HepG2 (cell line): Measurements from ENCODE around the gene CNDP1. TPM values are rescaled to one million over a fixed set of nuclear protein-coding genes. Genes with fewer than 3 reads are reported as not detected.

Source experiments
- ATAC-seq: fragments of 200-7000 bp; cut with Tn5 transposase; 3 replicates; pipeline ENCODE4 v1.9.1; 2020; ENCODE audit warnings: mild to moderate bottlenecking, moderate library complexity
- BruUV-seq: library from RNA; stranded (reverse); fragments of 400-500 nt; replicated peaks from 2 replicates; lab custom pipeline; 2021; lab: Mats Ljungman, UMichigan
- CTCF ChIA-PET: fragments of 300-600 bp; formaldehyde crosslinking; extraction: SDS; loops from one replicate; lab custom pipeline; 2021; ENCODE audit warnings: low total read pairs, inconsistent platforms, low intra/inter-chr PET ratio; lab: Yijun Ruan, JAX
- POLR2A ChIA-PET: fragments of 350-600 bp; sonication (Branson Sonifier 250); formaldehyde crosslinking; loops from one replicate; lab custom pipeline; 2020; ENCODE audit warnings: antibody characterized with exemption, inconsistent platforms; lab: Yijun Ruan, JAX
- DNase-seq: peaks from one replicate; pipeline ENCODE4 v3.0.0-alpha.2; 2015; ENCODE audit warnings: low spot score
- FAIRE-seq: peaks from 3 replicates; lab custom pipeline; 2011; peaks lifted over from hg19 to GRCh38; lab: Jason Lieb, UNC
- H2AFZ ChIP-seq: one replicate; pipeline ENCODE4 v1.6.1; 2011; ENCODE audit warnings: low read length, inconsistent platforms
- H3K27ac ChIP-seq: fragments of 300-600 bp; 3 replicates; pipeline ENCODE4 v1.8.0; 2011; ENCODE audit warnings: mixed run types, mild to moderate bottlenecking, mixed read lengths, low read length, inconsistent platforms; ENCODE audit not compliant: insufficient read depth; ENCODE audit errors: extremely low read length
- H3K27me3 ChIP-seq, 2 experiments: fragments of 200-600 bp in 1 of 2; 2 replicates in 1 of 2; 3 replicates in 1 of 2; pipeline versions ENCODE4 v1.6.0 to v1.8.0; 2011; ENCODE audit warnings: low read length in 2 of 2, mild to moderate bottlenecking in 2 of 2, moderate library complexity in 2 of 2, inconsistent platforms in 1 of 2; ENCODE audit not compliant: insufficient read depth in 2 of 2, control insufficient read depth in 1 of 2
- H3K36me3 ChIP-seq, 2 experiments: fragments of 200-600 bp in 1 of 2; replicated peaks in 1 of 2; 2 replicates in 1 of 2; 3 replicates in 1 of 2; pipeline versions ENCODE4 v1.5.1 to v1.8.0; 2011; ENCODE audit warnings: low read length in 2 of 2, inconsistent platforms in 1 of 2; ENCODE audit not compliant: insufficient read depth in 2 of 2, control insufficient read depth in 1 of 2
- H3K4me1 ChIP-seq: 2 replicates; pipeline ENCODE4 v1.5.1; 2012; ENCODE audit warnings: low read length, inconsistent platforms; ENCODE audit not compliant: insufficient read depth
- H3K4me2 ChIP-seq: 2 replicates; pipeline ENCODE4 v1.6.0; 2011; ENCODE audit warnings: low read depth, low read length, inconsistent platforms
- H3K4me3 ChIP-seq, 3 experiments: fragments of 200-600 bp in 1 of 3; sonication (generic), shearing (Covaris generic) in 1 of 3; replicated peaks in 1 of 3; 2 replicates each; pipeline ENCODE4 v1.5.1; 2011 to 2016; ENCODE audit warnings: low read length in 3 of 3, inconsistent platforms in 2 of 3, low read depth in 2 of 3, mild to moderate bottlenecking in 2 of 3, control low read depth in 1 of 3, mixed read lengths in 1 of 3; ENCODE audit not compliant: insufficient read depth in 1 of 3
- H3K79me2 ChIP-seq: one replicate; pipeline ENCODE4 v1.6.1; 2011; ENCODE audit warnings: low read length, inconsistent platforms; ENCODE audit not compliant: insufficient read depth
- H3K9ac ChIP-seq: 2 replicates; pipeline ENCODE4 v1.6.0; 2011; ENCODE audit warnings: mild to moderate bottlenecking, low read depth, low read length, inconsistent platforms; ENCODE audit not compliant: insufficient read depth
- H3K9me3 ChIP-seq: 2 replicates; pipeline ENCODE4 v1.5.1; 2012; ENCODE audit warnings: mild to moderate bottlenecking, low read length
- H4K20me1 ChIP-seq: 2 replicates; pipeline ENCODE4 v1.6.0; 2011; ENCODE audit warnings: inconsistent platforms, mild to moderate bottlenecking, low read length, moderate library complexity; ENCODE audit not compliant: insufficient read depth
- FLYWCH1 ChIP-seq: sonication (generic); formaldehyde crosslinking; IDR thresholded peaks from 2 replicates; pipeline ENCODE4 v1.8.1; 2023; ENCODE audit warnings: mild to moderate bottlenecking, missing genetic modification reagents
- MLLT10 ChIP-seq: sonication (generic); formaldehyde crosslinking; IDR thresholded peaks from 2 replicates; pipeline ENCODE4 v1.4.0; 2020; ENCODE audit warnings: missing genetic modification reagents
- NRL ChIP-seq: sonication (generic); formaldehyde crosslinking; IDR thresholded peaks from 2 replicates; pipeline ENCODE4 v1.5.0; 2020; ENCODE audit warnings: missing genetic modification reagents, mild to moderate bottlenecking, moderate library complexity, borderline replicate concordance
- PHF20 ChIP-seq: sonication (generic); formaldehyde crosslinking; IDR thresholded peaks from 2 replicates; pipeline ENCODE4 v1.5.0; 2020; ENCODE audit warnings: mild to moderate bottlenecking, missing genetic modification reagents
- TCF7L2 ChIP-seq: IDR thresholded peaks from 2 replicates; pipeline ENCODE4 v1.6.1; 2011; ENCODE audit warnings: mild to moderate bottlenecking, low read depth, low read length, moderate library complexity
- ZBTB8A ChIP-seq: sonication (generic); formaldehyde crosslinking; IDR thresholded peaks from 2 replicates; pipeline ENCODE4 v1.4.0; 2020; ENCODE audit warnings: mild to moderate bottlenecking, low read depth, missing genetic modification reagents, borderline replicate concordance
- ZNF138 ChIP-seq: sonication (generic); formaldehyde crosslinking; IDR thresholded peaks from 2 replicates; pipeline ENCODE4 v1.5.0; 2020; ENCODE audit warnings: mild to moderate bottlenecking, low read depth, missing genetic modification reagents
- ZNF333 ChIP-seq: sonication (generic); formaldehyde crosslinking; IDR thresholded peaks from 2 replicates; pipeline ENCODE4 v1.4.0; 2020; ENCODE audit warnings: mild to moderate bottlenecking, missing genetic modification reagents, borderline replicate concordance
- ZNF629 ChIP-seq: sonication (generic); formaldehyde crosslinking; conservative IDR thresholded peaks from 2 replicates; pipeline ENCODE4 v1.5.0; 2020; ENCODE audit warnings: missing genetic modification reagents
- ZNF720 ChIP-seq: sonication (generic); formaldehyde crosslinking; IDR thresholded peaks from 2 replicates; pipeline ENCODE4 v1.4.0; 2020; ENCODE audit warnings: missing genetic modification reagents
- ZNF883 ChIP-seq: sonication (generic); formaldehyde crosslinking; IDR thresholded peaks from 2 replicates; pipeline ENCODE4 v1.5.1; 2020; ENCODE audit warnings: mild to moderate bottlenecking, missing genetic modification reagents; ENCODE audit errors: not compliant biosample characterization
- WGBS: methylation state at CpG from one replicate; pipeline ENCODE4 v1.1.6; 2017; ENCODE audit warnings: low lambda C conversion rate; 5-methylcytosine and 5-hydroxymethylcytosine counted together
- in situ Hi-C: cut with HindIII; loops from 2 replicates; pipeline ENCODE4 v1.10.0; 2017; ENCODE audit warnings: low pct_unique_long_range_greater_than_20kb; ENCODE audit not compliant: extremely low pct_ligation_motif_present
- intact Hi-C: fragments of 100-400 bp; cut with micrococcal nuclease; formaldehyde crosslinking; loops from one replicate; pipeline ENCODE4 v1.10.0; 2022; ENCODE audit not compliant: unreplicated experiment
- polyA plus RNA-seq, 8 experiments: library from polyadenylated mRNA; depleted of rRNA in 3 of 8; stranded (reverse) in 7 of 8; unstranded in 1 of 8; fragments of >200 nt; fragmentation: Illumina TruSeq in 4 of 8; extraction: Trizol in 4 of 8; gene quantifications; 2 replicates each; pipeline versions ENCODE4 v1.2.1 to v1.2.3, GENCODE V29; 2011 to 2016; ENCODE audit warnings: low read depth in 4 of 8, missing spikeins in 1 of 8, mixed read lengths in 1 of 8; ENCODE audit not compliant: insufficient read depth in 1 of 8
- total RNA-seq, 5 experiments: library from RNA; depleted of rRNA; stranded (reverse); fragments of >200 nt; fragmentation: Illumina TruSeq; extraction: Trizol; gene quantifications; 2 replicates each; pipeline ENCODE4 v1.2.3, GENCODE V29; 2016; ENCODE audit warnings: low read depth in 1 of 5

The CNDP1 gene
- total and polyA plus RNA-seq, 2 of the 13 experiments (the other 11 are each of a cell fraction or from before 2014, with no cell fraction given) = 0.01 TPM; not detected in 1

- POLR2A ChIA-PET = no interaction called here
- Histone ChIP-seq H3K36me3 (peaks cover 8 to 12% of the 10 kb centered on the region in 2 experiments), H3K27me3 (no peaks in the 10 kb centered on the region), H3K4me2 (no peak overlapping the region), H3K9ac (no peak overlapping the region), H3K9me3 (no peaks in the 10 kb centered on the region), H3K79me2 (peaks cover 2% of the 10 kb centered on the region), H3K4me3 (no peak overlapping the region), H2AFZ (no peak overlapping the region), H3K4me1 (no peaks in the 10 kb centered on the region), H3K27ac (no peak overlapping the region), H4K20me1 (no peaks in the 10 kb centered on the region)
- FAIRE-seq = no peak
- intact Hi-C loops = no loop called here
- ATAC-seq = no peak
- in situ Hi-C loops = no loop called here
- WGBS = 88% methylated on average over 13 of the region's 13 CpGs
- no peak for TF ChIP-seq ZNF138 (CRISPR knock-in tag)
- TF ChIP-seq ZNF883 (CRISPR knock-in tag) = no peak
- no peak for TF ChIP-seq NRL (CRISPR knock-in tag)
- no peak for TF ChIP-seq ZNF333 (CRISPR knock-in tag)
- no peak for TF ChIP-seq FLYWCH1
- TF ChIP-seq PHF20 (CRISPR knock-in tag) = no peak
- TF ChIP-seq TCF7L2 = no peak
- no peak for TF ChIP-seq ZBTB8A (CRISPR knock-in tag)
- no peak for TF ChIP-seq MLLT10
- TF ChIP-seq ZNF720 = no peak
- no peak for TF ChIP-seq ZNF629
- BruUV-seq = no TSS peak
- CTCF ChIA-PET = no interaction called here
- no peak for DNase-seq
These were observed 97.5 kb downstream of the CNDP1 start for GRCh38 chr18:74631623-74632350.
